K562 treated with DMSO at 1 percent for 4 hours (cell line): ENCODE data around the gene ZCCHC13. TPM values are rescaled to one million over a fixed set of nuclear protein-coding genes. Genes with fewer than 3 reads are reported as not detected.

Source experiments
- total RNA-seq: library from RNA; unstranded; fragments of 300-600 nt; gene quantifications from 2 replicates; pipeline ENCODE4 v1.2.3, GENCODE V29; 2022; ENCODE audit not compliant: insufficient read depth

The ZCCHC13 gene
- total RNA-seq, result not detected in 2 replicates

DNA sequence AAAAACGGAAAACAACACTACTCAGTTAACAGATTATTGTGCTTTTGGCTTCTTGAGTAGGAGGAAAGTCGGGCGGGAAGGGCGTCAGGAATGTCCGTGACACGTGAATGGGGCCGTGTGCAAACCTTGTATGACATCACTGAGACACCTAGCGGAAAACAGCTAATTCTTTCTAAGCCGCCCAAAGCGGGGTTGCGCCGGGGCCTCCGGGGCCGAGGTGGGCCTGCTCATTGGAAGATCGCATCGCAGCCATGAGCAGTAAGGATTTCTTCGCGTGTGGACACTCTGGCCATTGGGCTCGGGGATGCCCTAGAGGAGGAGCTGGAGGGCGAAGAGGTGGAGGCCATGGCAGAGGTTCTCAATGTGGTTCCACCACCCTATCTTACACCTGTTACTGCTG, at the start of gene ZCCHC13:
ZCCHC13 (plus strand) TSS at position 165 of the 400 bp plus-strand sequence; CDS start at position 252, 87 bp downstream.

Other genes starting within 250 kb of the ZCCHC13 start
- not detected in 2 replicates for gene SLC16A2, start 117.3 kb downstream of the ZCCHC13 start, total RNA-seq